GM10248 (cell line): ENCODE data around the gene NELFA.

Experiments used
- CTCF ChIA-PET: fragments of 300-600 bp; sonication (Branson Sonifier 250); formaldehyde crosslinking; extraction: SDS; loops from one replicate; lab custom pipeline; 2021; ENCODE audit warnings: antibody characterized with exemption; lab: Yijun Ruan, JAX
- POLR2A ChIA-PET: fragments of 350-650 bp; sonication (Branson Sonifier 250); formaldehyde crosslinking; extraction: SDS; loops from one replicate; lab custom pipeline; 2020; ENCODE audit warnings: antibody characterized with exemption; lab: Yijun Ruan, JAX
- DNase-seq: peaks from one replicate; pipeline ENCODE4 v3.0.0; 2012; ENCODE audit errors: extremely low spot score
- TF ChIP-seq, protein P1 (sequence below): IDR thresholded peaks from 2 replicates; pipeline ENCODE4 v1.5.1; 2012; ENCODE audit warnings: mild to moderate bottlenecking, low read depth; ENCODE audit errors: extremely low read depth, missing control alignments, control extremely low read depth

NELFA gene

DNA sequence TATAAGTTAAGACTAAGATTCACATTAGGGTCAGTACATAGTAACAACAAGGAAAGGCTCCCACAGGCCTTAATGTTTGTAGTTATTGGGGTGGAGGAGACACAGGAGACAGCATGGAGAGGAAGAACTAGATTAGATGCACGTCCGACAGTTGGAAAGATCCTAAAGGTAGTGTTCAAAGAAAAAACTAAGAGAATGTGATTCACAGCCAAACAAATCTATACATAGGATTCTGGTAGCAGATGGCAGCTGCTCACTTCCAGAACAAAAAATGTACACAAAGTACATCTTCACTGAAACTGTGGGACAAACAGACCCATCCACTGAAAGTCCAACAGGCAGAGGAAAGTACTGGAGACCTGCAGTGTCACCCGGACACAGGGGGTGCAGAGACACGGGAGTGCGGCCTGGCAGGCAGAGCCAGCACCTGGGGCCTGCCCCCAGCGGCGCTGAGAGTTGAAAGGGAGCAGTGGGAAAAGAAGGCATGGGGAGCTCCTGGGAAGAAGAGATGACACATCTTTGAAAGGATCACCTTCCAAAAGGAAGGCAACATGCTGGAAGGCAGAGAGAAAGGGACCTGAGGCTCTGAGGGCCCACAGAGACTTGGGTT is 40.0 kb downstream of the NELFA start:
- ChIA-PET CTCF (no interaction called here), POLR2A (no interaction called here)
- TF ChIP-seq, protein P1, sequence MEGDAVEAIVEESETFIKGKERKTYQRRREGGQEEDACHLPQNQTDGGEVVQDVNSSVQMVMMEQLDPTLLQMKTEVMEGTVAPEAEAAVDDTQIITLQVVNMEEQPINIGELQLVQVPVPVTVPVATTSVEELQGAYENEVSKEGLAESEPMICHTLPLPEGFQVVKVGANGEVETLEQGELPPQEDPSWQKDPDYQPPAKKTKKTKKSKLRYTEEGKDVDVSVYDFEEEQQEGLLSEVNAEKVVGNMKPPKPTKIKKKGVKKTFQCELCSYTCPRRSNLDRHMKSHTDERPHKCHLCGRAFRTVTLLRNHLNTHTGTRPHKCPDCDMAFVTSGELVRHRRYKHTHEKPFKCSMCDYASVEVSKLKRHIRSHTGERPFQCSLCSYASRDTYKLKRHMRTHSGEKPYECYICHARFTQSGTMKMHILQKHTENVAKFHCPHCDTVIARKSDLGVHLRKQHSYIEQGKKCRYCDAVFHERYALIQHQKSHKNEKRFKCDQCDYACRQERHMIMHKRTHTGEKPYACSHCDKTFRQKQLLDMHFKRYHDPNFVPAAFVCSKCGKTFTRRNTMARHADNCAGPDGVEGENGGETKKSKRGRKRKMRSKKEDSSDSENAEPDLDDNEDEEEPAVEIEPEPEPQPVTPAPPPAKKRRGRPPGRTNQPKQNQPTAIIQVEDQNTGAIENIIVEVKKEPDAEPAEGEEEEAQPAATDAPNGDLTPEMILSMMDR, result no peak
- no peak for DNase-seq

DNA sequence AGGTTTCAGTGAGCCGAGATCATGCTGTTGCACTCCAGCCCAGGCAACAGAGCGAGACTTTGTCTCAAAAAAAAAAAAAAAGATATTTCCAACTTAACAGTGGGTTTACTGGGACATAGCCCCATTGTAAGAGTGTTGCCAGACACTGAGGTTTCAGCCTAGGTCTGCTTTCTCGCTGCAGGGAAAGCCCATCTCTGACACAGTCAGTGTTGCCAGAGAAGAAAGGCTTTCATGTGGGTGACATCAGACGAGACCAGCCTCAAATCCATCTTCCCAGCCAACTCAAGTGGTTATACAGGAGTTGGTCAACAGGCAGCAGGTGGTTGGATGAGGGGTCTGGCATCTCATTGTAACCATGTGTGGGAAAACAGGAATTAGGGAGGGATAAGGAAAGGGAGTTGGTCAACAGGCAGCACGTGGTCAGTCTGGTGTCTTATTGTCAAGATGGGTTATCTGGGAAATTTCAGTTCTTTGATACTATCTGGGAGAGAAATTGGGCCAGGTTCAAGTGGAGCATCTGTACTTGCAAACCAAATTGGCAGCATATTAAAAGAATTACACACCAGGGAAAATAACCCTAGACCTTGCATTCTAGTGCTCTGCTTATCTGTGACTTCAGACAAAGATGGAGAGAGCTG is 41.1 kb downstream of the NELFA start:
- ChIA-PET POLR2A (no interaction called here), CTCF (no interaction called here)
- TF ChIP-seq, protein P1, result no peak
- DNase-seq, result no peak

- TF ChIP-seq, protein P1, result no peak
- ChIA-PET POLR2A (no interaction called here), CTCF (no interaction called here)
- no peak for DNase-seq
Observed at GRCh38 chr4:1964971-1965370, 43.8 kb downstream of the NELFA start.

DNA sequence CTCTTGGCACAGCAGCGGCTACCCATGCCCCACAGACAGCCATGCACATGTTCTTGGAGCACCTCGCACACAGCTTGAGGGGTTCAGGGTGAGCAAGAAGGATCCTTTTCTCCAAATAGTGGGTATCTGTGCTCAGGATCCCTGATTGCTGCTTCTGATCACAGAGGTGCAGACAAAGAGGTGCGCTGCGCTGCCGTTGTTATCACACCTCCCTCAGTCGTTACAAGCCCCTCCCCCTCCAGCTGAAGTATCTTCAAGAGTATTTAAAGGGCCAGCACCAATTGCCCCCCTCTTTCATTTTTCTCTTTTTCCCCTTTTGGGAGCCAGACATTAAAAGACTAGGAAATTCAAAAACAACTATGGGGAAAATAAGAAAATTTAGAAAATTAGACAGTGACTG is 44.3 kb downstream of the NELFA start:
- CTCF ChIA-PET, result interaction anchor here (1.3 kb wide), 1 partner anchor 8 kb away, joined by 5 read pairs; no protein-coding TSS in a partner anchor
- DNase-seq, result no peak
- POLR2A ChIA-PET, result no interaction called here
- TF ChIP-seq, protein P1, result no peak

GRCh38 chr4:1962980-1963379 is 45.8 kb downstream of the NELFA start:
- no peak for DNase-seq
- POLR2A ChIA-PET, result no interaction called here
- CTCF ChIA-PET, result no interaction called here
- TF ChIP-seq, protein P1, result no peak

DNA sequence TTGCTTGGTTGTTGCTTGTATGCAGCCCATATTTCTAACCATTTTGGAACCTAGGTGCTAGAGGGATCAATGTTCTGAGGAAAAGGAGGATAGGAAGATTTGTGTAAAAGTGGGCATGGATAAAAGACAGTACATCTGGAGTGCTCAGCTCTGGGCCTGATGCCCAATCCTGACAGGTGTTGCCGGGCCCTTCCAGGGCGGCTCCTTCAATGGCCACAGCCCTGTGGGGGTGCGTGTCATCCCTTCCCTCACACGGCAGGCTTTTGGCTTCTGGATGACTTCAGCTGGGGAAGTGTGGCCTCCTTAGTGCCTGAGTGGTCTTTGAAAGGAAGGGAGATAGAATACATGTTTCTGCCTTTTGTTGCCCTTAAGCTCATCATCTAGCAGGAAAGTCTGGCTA is 47.2 kb downstream of the NELFA start:
- no peak for DNase-seq
- ChIA-PET POLR2A (no interaction called here), CTCF (interaction anchor here (1.2 to 1.3 kb wide), 3 partner anchors 9 to 153 kb away, joined by 3 to 4 read pairs (median 3); no protein-coding TSS in a partner anchor)
- TF ChIP-seq, protein P1, result no peak
